ENCODE data around the gene CACNB4. TPM values are rescaled to one million over a fixed set of nuclear protein-coding genes. Genes with fewer than 3 reads are reported as not detected.
"Not testable (repeated sequence)": the region's sequence is repeated elsewhere in the genome, so short reads cannot be mapped to it uniquely, and the experiment has no call there.

Gene CACNB4
- total and polyA plus RNA-seq, 10 of the 15 experiments (the other 5 are each of a cell fraction or from before 2014, with no cell fraction given): 2.0 to 21.6 (median 9.3) TPM

DNA sequence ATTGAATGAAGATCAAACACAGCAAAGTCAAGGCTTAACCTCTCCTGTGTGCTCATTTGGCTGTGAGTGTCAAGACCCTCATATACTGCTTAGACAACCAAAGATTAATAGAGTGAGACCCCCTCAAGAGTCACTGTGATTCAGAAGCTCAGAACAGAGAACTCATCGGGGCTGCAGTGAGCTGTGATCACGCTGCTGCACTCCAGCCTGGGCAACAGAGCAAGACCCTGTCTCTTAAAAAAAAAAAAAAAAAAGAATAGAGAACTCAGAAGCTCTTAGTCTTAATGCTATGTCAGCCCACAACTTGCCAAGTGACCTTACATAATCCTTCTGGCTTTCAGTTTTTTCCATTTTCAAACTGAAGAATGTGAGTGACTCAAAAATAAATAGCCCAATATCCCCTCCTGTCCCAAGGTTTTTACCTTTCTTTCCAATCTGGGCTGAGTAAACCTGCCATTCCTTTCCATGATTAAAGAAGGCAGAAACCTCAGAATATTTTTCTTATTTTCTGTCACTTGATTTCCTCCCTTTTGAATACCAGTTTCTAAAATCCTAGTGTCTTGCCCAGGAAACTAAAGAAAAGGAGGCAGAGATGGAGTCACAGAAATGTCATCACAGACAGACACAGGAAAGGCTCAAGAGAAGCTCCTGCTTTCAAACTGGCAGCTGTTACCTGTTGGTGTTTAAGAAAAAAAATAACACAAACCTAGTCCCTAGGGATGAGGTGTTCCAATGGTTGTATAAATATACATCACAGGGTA is 102.4 kb downstream of the CACNB4 start:
- DNase-seq (ENCODE audit: low read depth, low spot score) (no peak), ATAC-seq (no peak), FAIRE-seq (no peak)
- H3K27me3 ChIP-seq (replicated peaks in 1 of 2; ENCODE audit: control insufficient read depth in 2 of 2, insufficient read depth in 2 of 2, low read length in 1 of 2): no peaks in the 10 kb centered on the region; a peak in 1 of 4 replicates
- POLR2A ChIA-PET: interaction anchor here (0.6 kb wide), 1 partner anchor 13 kb away, joined by 3 read pairs; no protein-coding TSS in a partner anchor
- no peaks in the 10 kb centered on the region for H3K79me2 ChIP-seq (ENCODE audit: control insufficient read depth, insufficient read depth, low read length)
- H4K20me1 ChIP-seq (ENCODE audit: control insufficient read depth, insufficient read depth): no peaks in the 10 kb centered on the region
- no TSS peak for BruUV-seq (replicated peaks)
- SMC1A ChIA-PET (ENCODE audit: uncharacterized antibody, unreplicated experiment): interaction anchor here (0.6 to 1.1 kb wide), 3 partner anchors 29 to 536 kb away, joined by 3 to 5 read pairs (median 3); no protein-coding TSS in a partner anchor
- intact Hi-C loops (cut with micrococcal nuclease; ENCODE audit: unreplicated experiment) (no loop called here), in situ Hi-C loops (cut with MboI) (no loop called here)
- H3K4me3 ChIP-seq: no peak overlapping the region
- no peak overlapping the region for H3K4me2 ChIP-seq (ENCODE audit: control insufficient read depth, insufficient read depth)
- no peaks in the 10 kb centered on the region for H3K9me3 ChIP-seq (replicated peaks; ENCODE audit: control insufficient read depth, insufficient read depth, low read length)
- no peaks in the 10 kb centered on the region for H3K4me1 ChIP-seq (ENCODE audit: control insufficient read depth, insufficient read depth, low read length)
- WGBS (ENCODE audit: insufficient coverage, insufficient replicate concordance, low lambda C conversion rate, missing lambda C conversion rate): 49% methylated on average over 2 of the region's 2 CpGs
- no peak overlapping the region for H2AFZ ChIP-seq (ENCODE audit: control insufficient read depth, low read depth, low read length)
- RAD21 ChIA-PET (ENCODE audit: unreplicated experiment): no interaction called here
- no peak for TF ChIP-seq TBL1XR1 (IDR thresholded peaks at IDR 0.05; ENCODE audit: low read depth, low read length)
- no peak for TF ChIP-seq SPI1 (IDR thresholded peaks at IDR 0.05; ENCODE audit: borderline replicate concordance, insufficient read depth, low read depth, low read length)
- no peak for TF ChIP-seq SRF (IDR thresholded peaks at IDR 0.05; ENCODE audit: low read depth in 2 of 2, low read length in 2 of 2)
- TF ChIP-seq ATF7 (IDR thresholded peaks at IDR 0.05; ENCODE audit: low read depth): no peak
- no peak for TF ChIP-seq NR2C2 (IDR thresholded peaks at IDR 0.05; ENCODE audit: borderline replicate concordance, control insufficient read depth, insufficient read length, low read depth)
- no peak for TF ChIP-seq JUNB (IDR thresholded peaks at IDR 0.05)
- no peak overlapping the region for H3K9ac ChIP-seq (ENCODE audit: control insufficient read depth, insufficient read depth, low read length)
- H3K36me3 ChIP-seq (ENCODE audit: control insufficient read depth in 2 of 2, insufficient read depth in 2 of 2, low read length in 1 of 2): no peaks in the 10 kb centered on the region
- CTCF ChIA-PET: interaction anchor here (1.1 to 4.0 kb wide), 3 partner anchors 11 to 29 kb away, joined by 4 to 34 read pairs (median 6); no protein-coding TSS in a partner anchor
- H3K27ac ChIP-seq (ENCODE audit: control insufficient read depth, insufficient read depth): no peak overlapping the region

DNA sequence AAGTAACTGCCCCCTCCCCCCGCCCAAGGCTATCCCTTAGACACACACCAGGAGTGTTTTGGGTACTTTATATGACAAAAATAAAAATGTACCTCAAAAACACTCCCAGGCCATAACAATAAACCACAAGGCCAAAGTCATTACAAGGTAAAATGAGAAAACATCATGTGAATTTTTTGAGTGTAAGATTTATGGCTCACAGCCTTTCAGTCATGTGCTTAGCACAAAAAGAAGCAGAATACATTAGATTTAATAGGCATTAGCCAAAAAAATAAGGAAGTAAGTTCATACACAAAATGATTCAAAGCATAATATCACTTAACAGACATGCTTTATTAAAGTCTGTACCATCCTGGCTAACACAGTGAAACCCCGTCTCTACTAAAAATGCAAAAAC is 103.7 kb downstream of the CACNB4 start:
- H3K27ac ChIP-seq (ENCODE audit: control insufficient read depth, insufficient read depth): no peak overlapping the region
- no peaks in the 10 kb centered on the region for H3K9me3 ChIP-seq (replicated peaks; ENCODE audit: control insufficient read depth, insufficient read depth, low read length)
- H3K27me3 ChIP-seq (replicated peaks in 1 of 2; ENCODE audit: control insufficient read depth in 2 of 2, insufficient read depth in 2 of 2, low read length in 1 of 2): no peaks in the 10 kb centered on the region; a peak in 2 of 4 replicates
- H3K36me3 ChIP-seq (ENCODE audit: control insufficient read depth in 2 of 2, insufficient read depth in 2 of 2, low read length in 1 of 2): no peaks in the 10 kb centered on the region
- ATAC-seq: no peak
- TF ChIP-seq POU2F2 (IDR thresholded peaks at IDR 0.05; ENCODE audit: borderline replicate concordance, low read depth, low read length): no peak
- no peak for TF ChIP-seq NFYB (IDR thresholded peaks at IDR 0.05; ENCODE audit: insufficient read depth, low read depth, low read length)
- TF ChIP-seq NR2C2 (IDR thresholded peaks at IDR 0.05; ENCODE audit: borderline replicate concordance, control insufficient read depth, insufficient read length, low read depth): no peak
- TF ChIP-seq BRCA1 (IDR thresholded peaks at IDR 0.05; ENCODE audit: low read depth, low read length): no peak
- H2AFZ ChIP-seq (ENCODE audit: control insufficient read depth, low read depth, low read length): no peak overlapping the region
- ChIA-PET RAD21 (ENCODE audit: unreplicated experiment) (no interaction called here), CTCF (interaction anchor here (0.6 to 4.0 kb wide), 3 partner anchors 9 to 187 kb away, joined by 5 to 34 read pairs (median 6); no protein-coding TSS in a partner anchor), SMC1A (ENCODE audit: uncharacterized antibody, unreplicated experiment) (no interaction called here), POLR2A (no interaction called here)
- H3K4me3 ChIP-seq: no peak overlapping the region
- no peaks in the 10 kb centered on the region for H3K79me2 ChIP-seq (ENCODE audit: control insufficient read depth, insufficient read depth, low read length)
- DNase-seq (ENCODE audit: low read depth, low spot score): no peak
- no peaks in the 10 kb centered on the region for H3K4me1 ChIP-seq (ENCODE audit: control insufficient read depth, insufficient read depth, low read length)
- H4K20me1 ChIP-seq (ENCODE audit: control insufficient read depth, insufficient read depth): no peaks in the 10 kb centered on the region
- 50% methylated on average over 2 of the region's 2 CpGs for WGBS (ENCODE audit: insufficient coverage, insufficient replicate concordance, low lambda C conversion rate, missing lambda C conversion rate)
- no peak overlapping the region for H3K4me2 ChIP-seq (ENCODE audit: control insufficient read depth, insufficient read depth)
- in situ Hi-C loops (cut with MboI): no loop called here
- BruUV-seq (replicated peaks): no TSS peak
- no peak overlapping the region for H3K9ac ChIP-seq (ENCODE audit: control insufficient read depth, insufficient read depth, low read length)
- intact Hi-C loops (cut with micrococcal nuclease; ENCODE audit: unreplicated experiment): no loop called here
- no peak for FAIRE-seq

DNA sequence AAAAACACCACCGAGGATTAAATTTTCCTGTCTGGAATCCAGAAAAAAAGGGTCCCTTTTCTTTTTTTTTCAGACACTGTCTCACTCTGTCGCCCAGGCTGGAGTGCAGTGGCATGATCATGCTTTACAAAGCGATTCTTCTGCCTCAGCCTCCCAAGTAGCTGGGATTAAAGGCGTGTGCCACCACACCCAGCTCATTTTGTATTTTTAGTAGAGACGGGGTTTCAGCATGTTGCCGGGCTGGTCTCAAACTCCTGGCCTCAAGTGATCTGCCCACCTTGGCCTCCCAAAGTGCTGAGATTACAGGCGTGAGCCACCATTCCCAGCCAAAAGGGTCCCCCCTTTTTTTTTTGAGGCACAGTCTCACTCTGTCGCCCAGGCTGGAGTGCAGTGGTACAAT is 104.7 kb downstream of the CACNB4 start:
- H3K4me3 ChIP-seq; intact Hi-C loops (cut with micrococcal nuclease; ENCODE audit: unreplicated experiment); ATAC-seq; in situ Hi-C loops (cut with MboI); H3K9ac ChIP-seq (ENCODE audit: control insufficient read depth, insufficient read depth, low read length); H3K4me2 ChIP-seq (ENCODE audit: control insufficient read depth, insufficient read depth); H3K36me3 ChIP-seq (ENCODE audit: control insufficient read depth in 2 of 2, insufficient read depth in 2 of 2, low read length in 1 of 2); BruUV-seq (replicated peaks); H3K9me3 ChIP-seq (replicated peaks; ENCODE audit: control insufficient read depth, insufficient read depth, low read length); RAD21 ChIA-PET (ENCODE audit: unreplicated experiment); H3K4me1 ChIP-seq (ENCODE audit: control insufficient read depth, insufficient read depth, low read length); H3K79me2 ChIP-seq (ENCODE audit: control insufficient read depth, insufficient read depth, low read length); H3K27ac ChIP-seq (ENCODE audit: control insufficient read depth, insufficient read depth); H3K27me3 ChIP-seq (replicated peaks in 1 of 2; ENCODE audit: control insufficient read depth in 2 of 2, insufficient read depth in 2 of 2, low read length in 1 of 2); POLR2A ChIA-PET; FAIRE-seq; H4K20me1 ChIP-seq (ENCODE audit: control insufficient read depth, insufficient read depth); H2AFZ ChIP-seq (ENCODE audit: control insufficient read depth, low read depth, low read length); DNase-seq (ENCODE audit: low read depth, low spot score); SMC1A ChIA-PET (ENCODE audit: uncharacterized antibody, unreplicated experiment): not testable (repeated sequence)
- WGBS (ENCODE audit: insufficient coverage, insufficient replicate concordance, low lambda C conversion rate, missing lambda C conversion rate): 73% methylated on average over 8 of the region's 8 CpGs
- CTCF ChIA-PET: interaction anchor here (1.2 to 4.0 kb wide), 2 partner anchors 11 to 31 kb away, joined by 3 to 34 read pairs; no protein-coding TSS in a partner anchor
